COLO668 (cell line): ENCODE data around the gene DIAPH3.

ENCODE experiments used
- DNase-seq: peaks from one replicate; lab custom pipeline; 2025; ENCODE audit not compliant: unreplicated experiment; lab: John Stamatoyannopoulos, UW

DIAPH3 gene

GRCh38 chr13:60158321-60158801 is 5.4 kb downstream of the DIAPH3 start:
- no peak for DNase-seq

DNA sequence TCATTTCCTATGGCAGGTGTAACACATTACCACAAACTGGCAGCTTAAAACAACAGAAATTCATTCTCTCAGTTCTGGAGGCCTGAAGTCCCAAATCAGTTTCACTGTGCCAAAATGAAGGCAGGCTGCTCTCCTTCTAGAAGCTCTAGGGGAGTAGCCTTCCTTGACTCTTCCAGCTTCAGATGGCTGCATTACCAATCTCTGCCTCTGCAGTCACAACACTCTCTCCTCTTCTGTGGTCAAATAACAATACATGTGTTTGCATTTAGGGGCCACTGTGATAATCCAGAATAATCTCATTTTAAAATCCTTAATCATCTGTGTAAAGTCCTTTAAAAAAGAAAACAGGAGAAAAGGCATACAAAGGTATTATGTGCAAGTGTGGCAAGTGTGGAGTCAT is 7.8 kb downstream of the DIAPH3 start:
- DNase-seq = no peak

DNA sequence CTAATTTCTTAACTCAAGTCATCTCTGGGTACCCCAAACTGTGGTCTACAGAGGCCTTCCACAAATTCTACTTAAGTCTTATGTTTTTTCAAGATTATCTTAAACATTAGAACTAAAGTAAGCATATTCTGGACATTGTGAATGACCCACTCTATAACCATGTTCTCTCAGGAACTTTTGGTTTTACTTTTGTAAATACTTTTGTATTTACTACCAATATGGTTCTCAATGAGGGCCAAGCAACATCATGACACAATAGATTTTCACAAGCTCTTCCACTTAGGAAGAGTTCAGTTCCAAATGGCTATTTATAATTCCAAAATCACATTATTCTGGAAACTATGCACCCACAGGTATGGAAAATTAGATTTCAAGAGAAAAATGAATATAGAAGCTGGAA is 10.8 kb downstream of the DIAPH3 start:
- DNase-seq = no peak

- no peak for DNase-seq
Measured at GRCh38 chr13:60152114-60152513, 11.6 kb downstream of the DIAPH3 start.

DNA sequence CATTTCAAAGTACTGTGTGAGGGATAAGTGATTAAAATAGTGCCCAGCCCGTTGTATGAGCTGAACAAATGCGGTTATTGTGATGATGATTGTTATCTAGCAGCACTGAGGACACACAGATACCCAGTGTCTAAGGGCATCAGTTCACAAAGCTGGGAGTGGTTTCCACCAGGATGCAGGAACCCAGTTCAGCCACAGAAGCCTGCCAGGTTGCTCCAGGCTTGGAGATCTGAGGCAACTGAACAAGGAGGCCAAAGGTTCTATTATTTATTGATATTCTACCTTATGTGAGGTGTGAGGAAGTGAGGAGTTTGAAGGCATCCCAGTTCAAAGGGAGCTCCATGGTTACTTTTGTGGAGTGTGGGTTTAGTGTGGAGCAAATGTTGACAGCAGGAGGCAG is 13.2 kb downstream of the DIAPH3 start:
- no peak for DNase-seq

GRCh38 chr13:60148918-60149317 is 14.8 kb downstream of the DIAPH3 start:
- no peak for DNase-seq

GRCh38 chr13:60147361-60147760 is 16.4 kb downstream of the DIAPH3 start:
- no peak for DNase-seq

- DNase-seq = no peak
Measured at GRCh38 chr13:60146471-60146870, 17.3 kb downstream of the DIAPH3 start.

- peak; percentile 33 for DNase-seq
Measured at GRCh38 chr13:60143775-60144174, 20.0 kb downstream of the DIAPH3 start.

GRCh38 chr13:60139272-60139671 is 24.5 kb downstream of the DIAPH3 start:
- DNase-seq = no peak

DNA sequence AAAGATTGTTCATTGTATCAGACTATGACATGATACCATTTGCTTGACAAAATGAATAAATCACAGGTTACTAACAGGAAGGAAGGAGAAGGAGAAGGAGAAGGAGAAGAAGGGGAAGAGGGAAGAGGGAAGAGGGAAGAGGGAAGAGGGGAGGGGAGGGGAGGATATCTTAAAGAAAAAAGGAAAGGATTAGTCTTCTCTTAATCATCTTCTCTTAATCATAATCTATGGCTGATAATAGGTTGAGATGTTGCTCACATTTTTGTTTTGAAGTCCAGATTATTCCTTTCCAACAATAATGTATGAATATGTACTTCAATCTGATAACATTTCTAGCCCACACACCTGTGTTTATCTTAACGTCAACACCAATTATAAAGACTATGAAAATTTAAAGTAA is 25.1 kb downstream of the DIAPH3 start:
- no peak for DNase-seq

- no peak for DNase-seq
Measured at GRCh38 chr13:60137911-60138560, 25.7 kb downstream of the DIAPH3 start.

GRCh38 chr13:60135344-60135743 is 28.4 kb downstream of the DIAPH3 start:
- no peak for DNase-seq

DNA sequence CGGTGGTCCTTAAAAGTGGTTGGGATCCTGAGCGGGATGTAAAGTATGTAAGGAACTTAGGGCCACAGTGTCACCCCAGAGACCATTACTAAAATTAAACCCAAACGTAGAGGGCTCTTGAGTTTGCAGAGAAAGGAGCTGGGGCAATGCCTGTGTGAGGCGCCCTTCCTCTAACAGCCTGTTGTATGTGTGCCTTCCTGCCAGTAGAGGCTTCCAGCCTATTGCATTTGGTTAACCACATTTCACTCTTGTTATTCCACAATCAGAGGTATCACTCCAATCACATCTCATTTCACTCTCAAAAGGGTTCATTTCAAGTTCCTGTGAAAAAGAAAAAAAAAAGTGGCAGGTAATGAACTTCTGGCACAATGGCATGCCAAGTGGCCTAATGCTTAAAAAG is 29.4 kb downstream of the DIAPH3 start:
- DNase-seq = no peak

DNA sequence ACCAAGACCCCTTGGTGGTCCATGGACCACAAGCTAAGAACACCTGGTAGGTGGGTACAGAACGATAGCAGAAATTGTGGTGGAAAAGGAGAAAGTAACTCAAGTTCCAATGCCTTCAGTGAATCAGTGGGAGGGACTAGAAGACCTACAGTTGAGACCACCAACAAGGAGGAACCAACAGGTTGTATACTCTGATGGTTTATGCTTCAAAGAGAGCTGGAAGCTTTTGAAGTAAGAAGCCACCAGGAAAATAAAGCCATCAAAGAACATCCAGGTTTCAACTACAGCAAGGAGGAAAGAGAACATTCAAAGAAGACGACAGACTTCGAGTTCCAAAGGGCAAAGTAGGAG is 42.4 kb downstream of the DIAPH3 start:
- DNase-seq = no peak

GRCh38 chr13:60120617-60121336 is 43.0 kb downstream of the DIAPH3 start:
- no peak for DNase-seq

- DNase-seq = no peak
Measured at GRCh38 chr13:60118696-60119400, 44.9 kb downstream of the DIAPH3 start.

GRCh38 chr13:60114499-60115028 is 49.2 kb downstream of the DIAPH3 start:
- no peak for DNase-seq

DNA sequence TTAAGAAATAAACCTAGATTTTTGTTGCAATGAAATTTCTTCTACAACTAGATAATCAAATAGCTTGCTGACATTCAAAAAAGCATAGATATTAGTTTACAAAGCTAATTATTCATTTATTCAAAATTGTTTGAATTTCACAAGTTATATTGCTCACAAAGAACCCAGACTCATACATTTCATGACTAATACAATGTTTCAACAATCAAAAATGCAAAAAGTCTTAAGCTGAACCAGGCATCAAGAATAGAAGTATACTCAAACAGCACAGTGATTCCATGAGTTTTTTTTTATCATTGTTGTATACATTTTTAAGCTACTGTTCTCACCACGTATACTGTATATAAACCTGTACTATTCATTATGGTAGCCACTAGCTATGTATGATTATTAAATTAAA is 51.0 kb downstream of the DIAPH3 start:
- no peak for DNase-seq

GRCh38 chr13:60111691-60112090 is 52.0 kb downstream of the DIAPH3 start:
- DNase-seq = no peak

- no peak for DNase-seq
Measured at GRCh38 chr13:60109285-60109684, 54.4 kb downstream of the DIAPH3 start.

DNA sequence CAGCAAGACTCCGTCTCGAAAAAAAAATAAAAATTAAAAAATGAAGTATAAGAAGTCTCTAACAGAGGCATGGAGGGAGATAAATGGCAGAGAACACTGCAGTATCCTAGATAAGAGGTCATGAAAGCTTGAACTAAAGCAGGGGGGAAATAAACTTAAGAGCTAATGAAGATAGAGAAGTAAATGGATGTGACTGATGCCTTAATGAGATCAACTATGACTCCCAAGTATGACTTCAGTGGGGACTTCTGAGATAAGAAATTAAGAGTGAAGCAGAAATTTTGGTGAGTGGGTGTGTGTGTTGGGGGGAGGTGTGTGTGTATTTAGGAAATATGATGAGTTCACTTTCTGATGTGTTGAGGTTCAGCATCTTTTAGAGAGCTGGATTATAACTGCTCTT is 55.1 kb downstream of the DIAPH3 start:
- no peak for DNase-seq
